Activated gamma-delta T cell treated with anti-CD3 and anti-CD28 coated beads, Interleukin-2, amount 50 U/mL, for 16 hours (primary cell): ENCODE results near the gene KRT33A.

Experiments used
- DNase-seq: peaks from one replicate; pipeline ENCODE4 v3.0.0-alpha.2; 2020; ENCODE audit warnings: low read depth

The KRT33A gene

DNA sequence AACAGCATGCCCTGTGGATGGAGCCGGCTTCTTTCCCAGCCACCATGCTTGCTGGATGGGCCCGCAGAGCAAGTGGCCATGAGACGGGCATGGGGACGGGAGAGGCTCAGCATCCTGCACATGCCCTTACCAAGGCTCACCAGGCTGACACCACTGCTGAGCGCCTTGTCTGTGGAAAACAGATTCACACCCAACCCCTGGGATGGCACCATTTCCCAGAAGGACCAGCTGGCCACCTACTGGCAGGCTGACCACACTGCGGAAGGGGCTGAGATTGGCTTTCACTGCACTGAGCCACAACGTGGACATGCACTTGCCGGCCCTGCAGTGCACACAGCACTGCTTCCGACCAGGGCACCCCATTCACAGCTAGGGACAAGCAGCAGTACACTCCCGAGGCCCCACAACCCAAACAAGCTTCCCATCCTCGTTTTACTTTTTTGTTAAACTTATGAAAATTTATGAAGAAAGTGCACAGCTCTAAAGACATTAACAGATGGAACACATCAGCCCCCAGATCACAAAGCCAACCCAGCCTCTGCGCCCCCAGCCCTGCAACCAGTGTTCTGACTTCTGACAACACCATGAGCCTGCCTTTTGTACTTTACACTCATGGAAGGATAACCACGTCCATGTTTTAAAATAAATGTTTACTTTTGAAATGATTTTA, 21.2 kb downstream of the KRT33A start:
- DNase-seq: no peak

DNA sequence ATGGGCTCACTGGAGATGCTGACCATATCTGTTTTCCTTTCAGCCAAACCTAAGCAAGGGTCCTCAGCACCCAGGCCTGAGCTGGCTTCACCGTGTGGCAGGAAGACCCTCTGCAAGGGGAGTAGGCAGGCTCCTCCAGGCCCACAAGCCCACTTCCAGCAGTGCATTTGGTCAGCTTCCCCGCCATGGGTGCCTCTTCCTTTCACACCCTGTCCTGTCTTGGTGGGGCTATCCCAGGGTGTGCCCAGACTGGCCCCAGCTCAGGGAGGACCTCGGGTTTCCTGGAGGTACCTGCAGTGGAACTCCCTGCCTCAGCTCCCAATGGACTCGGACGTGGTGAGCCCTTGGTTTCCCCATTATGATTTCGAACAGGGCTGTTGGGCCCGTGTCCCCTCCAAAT, 22.4 kb downstream of the KRT33A start:
- DNase-seq: no peak

DNA sequence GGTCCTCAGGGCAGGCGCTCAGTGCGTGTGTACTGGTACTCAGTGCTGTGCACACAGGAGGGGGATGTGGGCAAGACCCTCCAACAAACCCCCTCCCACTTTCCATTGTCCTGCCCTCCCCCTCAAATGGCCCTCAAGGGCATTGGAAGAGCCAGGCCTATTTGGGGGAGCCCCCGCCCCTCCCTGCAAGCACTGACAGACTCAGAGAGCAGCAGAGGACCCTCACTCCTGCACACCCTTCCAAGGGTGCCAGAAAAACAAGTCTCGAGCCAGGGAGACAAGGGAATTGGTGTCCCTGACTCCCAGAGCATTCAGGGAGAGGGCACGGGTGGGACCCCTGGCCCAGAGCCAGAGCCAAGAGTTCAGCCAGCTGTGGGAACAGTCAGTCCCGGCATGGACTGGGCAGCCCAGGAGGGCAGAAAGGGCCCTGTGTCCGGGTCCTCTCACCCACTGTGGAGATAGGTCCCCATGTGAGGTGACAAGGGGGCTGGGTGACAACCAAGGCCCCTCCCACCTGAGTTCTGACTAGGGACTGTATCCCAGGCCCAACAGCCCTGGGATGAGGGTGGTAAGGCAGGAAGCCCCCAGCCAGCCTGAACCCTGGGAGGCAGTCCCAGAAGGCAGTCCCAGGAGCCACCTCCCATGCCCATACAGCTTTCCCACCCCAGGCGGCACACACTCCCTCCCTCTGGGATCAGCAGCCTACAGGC, 23.1 kb downstream of the KRT33A start:
- no peak for DNase-seq

DNA sequence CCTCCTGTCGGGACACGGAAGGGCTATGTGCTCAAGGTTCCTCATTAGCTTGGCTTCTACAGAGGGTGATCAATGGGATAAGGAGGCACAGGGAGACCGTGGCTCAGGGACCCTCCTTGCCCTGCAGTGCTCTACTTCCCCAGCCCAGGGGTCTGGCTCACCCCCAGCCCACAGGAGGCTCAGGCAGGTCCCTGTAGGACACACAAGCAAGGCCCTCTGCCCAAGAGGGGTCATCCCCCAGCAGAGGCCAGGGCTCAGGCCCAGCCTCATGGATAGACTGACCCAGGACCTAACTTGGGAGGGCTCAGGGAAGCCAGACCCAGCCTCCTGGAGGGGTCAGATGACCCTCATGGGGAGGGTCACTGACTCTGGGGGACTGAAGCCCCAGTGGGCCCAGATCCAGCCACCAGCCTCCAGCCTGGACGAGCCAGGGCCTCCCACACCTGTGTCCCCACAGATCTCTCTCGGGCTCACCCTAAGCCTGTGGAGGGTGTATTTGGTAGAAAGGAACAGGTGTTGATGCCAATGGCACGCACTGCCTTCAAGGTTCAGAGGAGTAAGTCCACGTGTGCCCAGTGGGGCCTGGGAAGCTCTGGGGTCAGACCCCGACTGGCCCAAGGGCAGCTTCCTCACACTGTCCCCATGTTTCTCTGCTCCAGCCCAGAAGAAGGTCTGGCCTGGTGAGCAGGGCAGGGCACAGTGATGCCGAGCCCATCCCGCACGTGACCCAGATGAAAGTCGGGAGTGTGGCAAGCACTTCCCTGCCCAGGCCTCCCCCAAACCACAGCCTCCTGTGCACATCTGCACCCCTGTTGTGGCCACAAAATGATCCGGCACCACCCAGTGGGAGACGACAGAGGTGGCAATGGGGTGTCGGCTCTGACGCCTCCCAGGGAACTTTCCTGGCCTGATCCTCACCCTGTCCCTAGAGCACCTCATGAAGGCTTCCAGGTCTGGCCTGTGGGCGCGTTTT, 24.2 kb downstream of the KRT33A start:
- no peak for DNase-seq

DNA sequence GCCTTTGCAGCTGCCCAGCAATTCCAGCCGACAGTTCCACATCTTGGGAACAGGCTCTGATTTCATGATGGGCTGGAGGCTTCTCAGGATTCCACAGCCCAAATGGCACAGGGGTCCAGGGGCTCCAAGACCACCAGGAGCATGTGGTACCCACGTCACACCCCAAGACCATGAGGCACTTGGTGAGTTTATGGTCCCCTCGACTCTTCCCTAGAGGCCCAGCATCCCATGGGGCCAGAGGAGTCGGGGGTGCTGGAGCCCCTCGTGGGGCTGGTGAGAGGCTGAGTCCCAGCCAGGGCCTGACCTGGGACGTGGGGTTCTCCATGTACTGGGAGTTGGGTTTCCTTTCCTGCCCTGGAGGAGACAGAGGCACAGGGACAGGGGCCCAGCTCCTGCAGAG, 25.0 kb downstream of the KRT33A start:
- DNase-seq: no peak

DNA sequence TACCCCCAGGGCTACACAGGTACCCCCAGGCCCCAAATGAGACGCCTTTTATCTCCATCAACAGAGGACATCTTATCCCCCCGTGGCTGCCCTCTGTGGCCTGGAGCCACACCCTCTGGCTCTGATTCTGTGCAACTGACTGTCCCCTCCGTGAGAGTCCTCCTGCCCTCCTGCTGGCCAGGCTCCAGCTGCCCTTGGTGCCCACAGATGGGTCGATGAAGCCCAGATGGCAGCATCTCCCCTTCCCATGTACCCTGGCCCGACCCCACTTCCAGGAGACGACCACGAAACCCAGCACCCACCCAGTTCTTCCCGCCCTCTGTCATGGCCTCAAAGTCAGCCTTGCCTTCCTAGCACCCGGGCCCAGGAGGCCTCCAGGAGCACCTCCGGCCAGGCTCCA, 25.5 kb downstream of the KRT33A start:
- DNase-seq: no peak

DNA sequence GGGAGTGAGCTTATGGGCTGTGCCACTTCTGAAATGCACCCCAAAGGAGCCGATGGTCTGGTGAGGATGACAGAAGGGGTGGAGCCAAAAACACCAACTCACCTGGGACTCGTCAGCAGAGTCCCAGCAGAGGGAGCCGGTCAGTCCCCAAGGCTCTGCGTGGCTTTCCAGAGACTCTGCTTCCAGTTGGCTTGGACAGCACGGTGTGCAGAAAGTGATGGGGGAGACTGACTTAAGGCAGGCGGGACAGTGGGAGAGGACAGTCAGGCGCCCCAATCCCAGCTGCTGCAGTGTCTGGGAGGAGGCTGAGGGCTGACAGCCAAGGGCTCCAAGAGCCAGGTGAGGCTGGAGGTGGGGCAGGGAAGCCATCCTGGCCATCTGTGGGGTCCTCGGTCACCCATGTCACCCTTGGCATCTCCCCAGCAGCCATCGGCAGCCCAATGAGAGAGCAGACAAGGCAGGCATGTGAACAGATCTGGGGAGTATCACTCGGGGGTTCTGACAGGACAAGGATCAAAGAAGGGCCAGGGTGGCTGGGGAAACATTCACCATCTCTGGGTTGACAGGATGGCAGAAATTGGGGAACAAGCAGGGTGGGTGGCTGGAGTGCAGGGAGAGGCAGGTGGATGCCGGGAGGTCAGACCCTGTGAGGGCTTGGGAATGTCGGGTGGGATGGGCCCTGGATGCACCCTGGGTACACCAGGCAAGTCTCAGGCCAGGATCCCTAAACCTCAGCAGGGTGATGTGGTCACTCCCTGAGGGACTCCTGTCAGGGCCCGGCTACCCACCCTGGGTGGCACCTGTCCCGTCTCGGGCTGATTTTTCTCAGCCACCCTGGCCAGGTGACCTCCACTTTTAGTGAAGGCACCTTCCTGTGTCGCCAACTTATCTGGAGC, 26.2 kb downstream of the KRT33A start:
- DNase-seq: no peak

DNA sequence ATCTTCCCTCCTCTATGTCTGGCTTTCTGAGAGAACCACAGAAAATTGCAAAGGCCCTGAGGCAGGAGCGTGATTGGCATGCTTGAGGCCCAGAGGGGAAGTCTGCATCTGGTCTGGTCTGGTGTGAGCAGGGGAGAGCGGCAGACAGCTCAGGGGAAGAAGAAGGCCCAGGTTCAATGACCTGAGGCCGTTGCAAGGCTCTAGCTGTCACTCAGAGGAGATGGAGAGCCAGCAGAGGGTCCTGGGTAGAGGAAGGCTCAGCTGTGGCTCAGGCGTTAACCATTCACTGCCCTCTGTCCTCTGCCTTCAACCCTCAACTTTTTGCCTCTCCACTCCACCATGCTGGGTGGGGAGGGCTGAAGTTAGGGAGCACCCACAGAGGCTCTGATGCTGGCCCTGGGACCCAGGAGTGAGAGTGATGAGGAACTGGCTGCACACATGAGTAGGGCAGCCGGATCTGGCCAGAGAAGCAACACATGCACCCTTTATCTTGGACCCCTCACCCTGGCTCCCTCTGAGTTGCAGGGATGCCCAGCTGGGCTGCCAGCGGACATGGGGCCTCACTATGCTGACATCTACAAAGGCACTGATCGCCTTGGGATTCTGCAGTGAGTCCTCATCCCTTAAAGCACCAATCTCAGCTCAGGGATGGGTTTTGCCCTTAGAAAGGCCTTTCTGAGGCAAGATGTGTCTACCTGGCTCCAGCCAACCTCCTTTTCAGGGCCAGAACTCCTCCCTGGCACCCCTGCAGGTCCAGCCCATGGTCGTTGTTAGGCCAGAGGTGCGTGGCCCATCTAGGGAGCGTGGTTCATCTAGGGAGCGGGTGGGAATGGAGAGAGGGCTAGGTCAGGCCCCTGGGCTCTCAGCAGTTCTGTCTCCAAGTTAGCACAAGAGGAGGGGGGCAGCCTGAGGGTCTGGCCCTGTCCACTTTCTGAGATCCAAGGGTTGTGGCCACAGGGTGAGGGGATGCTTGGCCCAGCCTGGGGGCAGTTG, 27.4 kb downstream of the KRT33A start:
- DNase-seq: no peak

DNA sequence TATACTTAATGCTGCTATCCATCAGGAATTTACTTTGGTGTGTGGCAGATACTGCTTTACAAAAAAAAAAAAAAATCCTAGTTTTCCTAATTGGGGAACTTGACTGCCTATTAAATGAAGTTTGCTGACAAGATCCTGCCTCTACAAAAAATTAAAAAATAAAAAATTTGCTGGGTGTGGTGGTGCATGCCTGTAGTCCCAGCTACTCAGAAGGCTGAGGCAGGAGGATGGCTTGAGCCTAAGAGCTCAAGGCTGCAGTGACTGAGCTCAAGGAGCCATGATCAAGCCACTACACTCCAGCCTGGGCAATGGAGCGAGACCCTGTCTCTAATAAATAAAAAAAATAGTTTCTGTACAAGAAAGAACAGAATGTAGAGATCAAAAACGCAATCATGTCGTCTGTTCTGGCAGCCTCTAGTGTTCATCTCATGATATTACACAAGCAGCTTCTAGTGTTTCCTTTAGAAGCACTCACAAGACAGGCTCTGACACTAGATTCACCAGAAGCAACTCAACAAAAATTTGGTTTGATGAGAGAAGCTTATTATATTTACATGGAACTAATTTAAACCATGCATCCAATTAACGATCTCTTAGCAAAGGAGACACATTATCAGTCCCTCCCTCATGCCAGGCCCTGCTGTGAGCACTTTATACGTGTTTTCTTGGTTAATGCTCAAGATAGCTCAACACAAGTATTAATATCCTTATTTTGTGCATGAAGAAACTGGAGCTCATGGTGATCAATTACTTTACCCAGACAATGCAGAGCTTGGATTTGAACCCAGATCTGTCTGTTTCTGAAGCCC, 28.3 kb downstream of the KRT33A start:
- DNase-seq: no peak

DNA sequence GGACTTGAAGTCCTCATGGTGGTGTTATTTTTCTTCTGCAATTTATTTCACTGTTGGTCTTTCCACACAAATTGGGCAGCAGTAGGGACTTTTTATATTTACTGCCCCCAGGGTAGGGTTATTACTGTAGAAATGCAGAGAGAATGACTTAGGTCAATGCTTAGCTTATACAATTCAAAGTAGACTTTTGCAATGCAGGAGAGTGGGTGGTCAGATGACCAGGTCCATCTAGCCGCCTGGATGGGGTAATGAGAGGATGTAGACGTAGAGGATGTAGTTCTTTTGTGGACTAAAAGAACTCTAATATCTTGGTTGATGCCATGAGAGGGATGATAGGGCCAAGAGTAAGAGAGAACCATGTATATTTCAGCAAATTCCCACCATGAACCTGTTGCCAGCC, 32.4 kb downstream of the KRT33A start:
- no peak for DNase-seq

DNA sequence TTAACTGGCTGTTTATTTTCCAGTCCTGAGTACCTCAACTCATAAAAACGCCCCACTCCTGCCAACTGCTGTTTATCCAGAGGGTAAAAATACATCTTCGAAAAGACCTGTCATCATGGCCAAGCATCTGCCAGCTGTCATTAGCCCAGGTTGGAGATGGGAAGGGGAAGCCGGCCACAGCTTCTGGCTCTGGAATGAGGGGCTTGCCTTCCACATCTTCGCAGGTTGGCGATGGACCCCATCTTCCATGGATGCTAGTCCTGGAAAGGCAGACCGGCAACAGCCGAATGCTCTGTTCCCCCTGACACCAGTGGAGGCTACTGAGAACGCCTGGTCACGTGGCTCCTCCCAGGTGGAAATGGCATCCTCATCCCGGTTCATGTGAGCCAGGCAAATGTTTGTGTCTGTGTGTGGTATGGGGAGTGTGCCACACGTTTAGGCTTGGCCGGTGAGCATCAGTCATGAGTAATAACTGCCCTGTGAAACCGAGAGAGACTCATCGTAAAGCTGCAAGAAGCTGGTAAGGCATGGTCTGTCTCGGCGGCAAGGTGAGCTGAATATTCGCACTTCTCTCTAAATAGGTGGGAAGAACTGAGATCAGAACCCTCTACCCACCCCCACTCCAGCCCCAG, 34.7 kb downstream of the KRT33A start:
- no peak for DNase-seq

DNA sequence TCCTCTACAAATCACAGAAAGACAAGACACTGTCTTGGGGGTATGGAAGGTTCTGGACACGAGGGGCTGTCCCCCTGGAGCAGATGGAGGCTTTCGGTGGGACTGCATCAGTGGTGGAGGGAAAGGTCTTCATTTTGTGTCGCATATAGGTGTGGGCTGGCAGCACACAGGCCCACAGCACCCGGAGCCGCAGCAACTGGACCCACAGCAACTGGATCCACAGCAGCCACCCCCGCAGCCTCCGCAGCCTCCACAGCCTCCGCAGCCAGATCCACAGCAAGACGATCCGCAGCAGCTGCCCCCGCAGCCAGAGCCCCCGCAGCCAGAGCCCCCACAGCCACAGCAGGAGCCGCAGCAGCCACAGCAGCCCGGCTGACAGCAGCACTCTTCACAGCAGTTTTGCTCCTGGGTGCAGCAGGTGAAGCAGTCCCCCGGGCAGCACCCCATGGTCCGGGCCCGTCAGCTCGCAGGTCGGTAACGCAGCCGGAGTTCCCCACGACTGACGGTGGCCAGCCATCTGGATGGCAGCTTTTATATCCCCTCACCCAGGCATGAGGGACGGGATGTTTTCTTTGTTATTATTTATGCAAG, 35.3 kb downstream of the KRT33A start, which contains the start of gene KRTAP17-1:
Gene KRTAP17-1, minus strand, starts transcription at position 507 of the 591 bp plus-strand sequence. Its CDS starts 60 bp downstream, at position 447.
- no peak for DNase-seq

DNA sequence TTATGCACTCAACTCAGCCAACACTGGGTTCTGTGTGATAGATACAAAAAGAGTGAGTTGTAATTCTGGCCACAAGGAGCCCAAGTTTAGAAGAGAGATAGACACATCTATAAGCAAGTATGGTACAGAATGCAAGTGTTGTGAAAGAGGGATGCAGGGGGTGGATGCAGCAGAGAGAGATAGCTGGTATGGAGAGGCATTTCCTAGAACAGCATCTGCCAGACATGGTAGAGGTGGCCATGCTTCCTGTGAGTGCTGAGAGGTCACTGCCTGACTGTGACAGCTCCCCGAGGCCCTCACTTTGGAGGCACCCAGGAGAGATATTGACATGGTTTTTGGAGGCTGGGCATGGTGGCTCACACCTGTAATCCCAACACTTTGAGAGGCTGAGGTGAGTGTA, 39.5 kb downstream of the KRT33A start:
- no peak for DNase-seq

DNA sequence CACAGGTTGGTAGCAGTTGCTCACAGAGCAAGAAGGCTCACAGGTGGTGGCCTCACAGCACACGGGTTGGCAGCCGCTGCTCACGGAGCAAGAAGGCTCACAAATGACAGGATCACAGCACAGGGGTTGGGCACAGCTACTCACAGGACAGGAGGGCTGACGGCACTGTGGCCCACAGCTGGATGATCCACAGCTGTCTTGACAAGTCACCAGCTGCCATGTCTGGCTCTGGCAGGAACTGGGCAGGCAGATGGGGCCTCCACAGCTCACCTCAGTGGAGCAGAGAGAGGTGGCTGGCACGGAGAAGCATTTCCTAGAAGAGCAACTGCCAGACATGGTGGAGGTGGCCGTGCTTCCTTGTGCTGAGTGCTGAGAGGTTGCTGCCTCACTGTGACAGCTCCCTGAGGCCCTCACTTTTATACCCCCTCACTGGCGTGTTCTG, 41.7 kb downstream of the KRT33A start, which contains the start of gene KRTAP16-1:
Gene KRTAP16-1, minus strand, starts transcription at position 392 of the 442 bp plus-strand sequence. Its CDS starts 56 bp downstream, at position 336.
- peak; percentile 31 for DNase-seq

DNA sequence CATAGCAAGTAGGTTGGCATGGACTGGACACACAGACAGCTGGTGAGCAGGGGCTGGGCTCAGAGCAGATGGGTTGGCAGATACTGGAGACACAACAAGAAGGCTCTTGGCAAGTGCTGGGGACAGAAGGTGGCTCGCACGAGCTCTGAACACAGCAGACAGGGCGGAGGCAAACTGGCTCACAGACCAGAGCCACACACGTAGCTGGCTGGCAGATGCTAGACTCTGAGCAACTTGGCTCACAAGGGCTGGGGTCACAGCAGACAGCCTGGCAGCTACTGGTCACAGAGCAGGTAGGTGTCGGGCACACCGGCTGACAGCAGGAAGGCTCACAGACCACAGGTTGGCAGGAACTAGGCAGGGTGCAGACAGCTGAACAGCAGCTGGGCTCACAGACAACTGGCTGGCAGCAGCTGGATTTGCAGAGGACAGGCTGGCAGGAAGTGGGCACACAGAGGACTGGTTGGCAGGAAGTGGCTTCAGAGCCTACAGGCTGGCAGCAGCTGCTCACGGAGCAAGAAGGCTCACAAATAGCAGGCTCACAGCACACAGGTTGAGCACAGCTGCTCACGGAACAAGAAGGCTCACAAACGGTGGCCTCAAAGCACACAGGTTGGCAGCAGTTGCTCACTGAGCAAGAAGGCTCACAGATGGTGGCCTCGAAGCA, 42.2 kb downstream of the KRT33A start:
- peak; percentile 60 for DNase-seq

DNA sequence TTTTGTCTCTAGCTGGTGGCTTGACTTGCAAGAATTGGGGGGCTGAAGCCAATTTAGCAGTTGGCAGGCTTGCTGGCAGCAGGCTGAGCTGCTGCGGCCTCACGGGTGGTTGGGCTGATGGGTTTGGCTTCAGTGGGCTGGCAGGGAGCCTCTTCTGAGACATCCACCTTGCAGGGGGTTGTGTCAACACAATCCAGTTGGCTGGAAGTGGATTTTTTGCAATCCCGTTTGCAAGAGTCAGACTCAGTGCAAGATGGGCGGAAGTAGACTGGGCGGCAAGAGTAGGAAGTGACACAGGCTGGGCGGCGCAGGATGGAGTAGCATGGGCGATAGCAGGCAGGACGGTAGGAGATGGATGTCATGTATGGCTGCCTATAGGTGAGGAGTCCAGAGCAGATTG, 43.0 kb downstream of the KRT33A start:
- no peak for DNase-seq

DNA sequence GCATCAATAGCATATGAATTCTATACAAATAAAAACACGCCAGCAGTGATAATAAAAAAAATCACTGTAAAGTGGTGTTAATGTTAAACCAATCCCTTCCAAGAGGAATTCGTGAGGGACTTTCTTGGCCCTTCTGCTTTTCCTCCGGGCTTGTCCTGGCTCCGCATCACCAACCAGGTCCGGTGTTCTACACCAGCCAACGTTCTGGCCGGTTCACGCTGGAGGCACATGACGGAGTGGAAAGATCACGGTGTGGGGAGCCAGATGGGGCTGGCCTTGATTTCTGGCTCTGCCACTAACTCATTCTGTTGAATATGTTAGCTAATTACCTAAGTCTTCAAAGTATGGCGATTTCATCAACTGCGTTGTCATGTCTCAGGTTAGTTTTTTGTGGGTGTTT, 46.5 kb downstream of the KRT33A start:
- DNase-seq: no peak

DNA sequence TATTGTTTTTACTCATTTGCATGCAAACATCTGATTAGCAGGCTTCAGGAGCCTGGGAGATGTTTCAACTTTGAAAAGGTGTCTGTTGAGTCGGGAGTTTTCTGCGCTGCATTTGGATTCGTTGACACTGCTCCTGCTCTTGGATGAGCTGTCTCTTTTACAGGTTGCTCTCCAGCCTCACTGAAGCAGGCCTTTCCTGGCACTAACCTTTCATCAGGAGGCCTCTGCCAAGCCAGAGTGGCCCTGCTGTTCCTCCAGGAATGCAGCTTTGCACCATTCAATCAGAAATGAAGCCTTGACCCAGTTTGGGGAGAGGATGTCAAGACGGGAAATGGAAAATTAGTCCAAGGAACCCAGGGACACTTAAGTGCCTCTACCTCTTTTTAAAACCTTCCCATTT, 47.6 kb downstream of the KRT33A start:
- no peak for DNase-seq
